ENCODE data around the gene POLR3E.

- TF ChIP-seq CTCF (IDR thresholded peaks at IDR 0.05) (no peak), POLR2A (IDR thresholded peaks at IDR 0.05) (no peak)
Measured at GRCh38 chr16:22353933-22354541, 56.8 kb downstream of the POLR3E start.

Measured in esophagus squamous epithelium (tissue), 4 donors.